Suprapubic skin (tissue), 4 donors: Measurements from ENCODE around the gene PLB1.

ENCODE experiments used
- CTCF ChIP-seq, 2 donors: fragments of 200-600 bp in 1 of 2; fragments of 450-650 bp in 1 of 2; sonication (generic) in 1 of 2; IDR thresholded peaks; one replicate each; pipeline ENCODE4 v1.5.1; 2016 to 2019; ENCODE audit warnings: antibody characterized with exemption in 2 of 2, mild to moderate bottlenecking in 1 of 2, moderate library complexity in 1 of 2
- POLR2A ChIP-seq, 2 donors: fragments of 450-650 bp; IDR thresholded peaks; one replicate each; pipeline ENCODE4 v1.6.1; 2017; ENCODE audit warnings: antibody characterized with exemption in 2 of 2, mild to moderate bottlenecking in 2 of 2, moderate library complexity in 2 of 2
- POLR2AphosphoS5 ChIP-seq, 3 donors: sonication (generic); formaldehyde crosslinking; IDR thresholded peaks; one replicate each; pipeline ENCODE4 v1.6.1; 2017; ENCODE audit warnings: antibody characterized with exemption in 3 of 3

DNA sequence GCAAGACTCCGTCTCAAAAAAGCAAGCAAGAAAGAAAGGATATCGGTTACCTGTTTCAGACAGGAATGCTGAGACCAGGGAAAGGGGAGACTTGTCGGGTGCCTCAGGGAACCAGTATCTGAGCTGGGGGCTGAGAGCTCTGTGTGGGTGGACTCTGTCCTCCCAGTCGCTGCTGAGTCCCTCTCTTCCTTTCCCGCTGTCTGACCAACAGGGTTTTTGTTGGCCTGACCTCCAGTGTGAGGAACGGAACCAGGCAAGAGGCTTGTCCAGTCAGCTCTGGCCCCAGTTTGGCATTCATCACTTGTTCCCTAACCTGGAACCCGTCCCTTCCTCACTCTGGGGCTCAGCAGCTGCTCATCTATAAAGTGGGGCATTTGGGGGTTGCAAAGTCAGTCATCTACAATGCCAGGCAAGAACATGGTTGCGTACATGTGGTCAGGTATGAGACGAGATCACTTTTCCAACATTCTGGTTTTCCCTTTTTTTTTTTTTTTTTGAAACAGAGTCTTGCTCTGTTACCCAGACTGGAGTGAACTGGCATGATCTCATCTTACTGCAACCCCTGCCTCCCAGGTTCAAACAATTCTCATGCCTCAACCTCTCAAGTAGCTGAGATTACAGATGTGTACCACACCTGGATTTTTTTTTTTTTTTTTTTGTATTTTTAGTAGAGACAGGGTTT is 116.4 kb downstream of the PLB1 start:
- TF ChIP-seq CTCF (IDR thresholded peaks at IDR 0.05) (no peak), POLR2AphosphoS5 (IDR thresholded peaks at IDR 0.05) (no peak), POLR2A (IDR thresholded peaks at IDR 0.05) (no peak)
